SU-DHL-6 (cell line): ENCODE results near the gene PPM1N.

Source experiments
- H2AFZ ChIP-seq: fragments of 200-600 bp; sonication (generic); 2 replicates; pipeline ENCODE4 v1.6.1; 2014; ENCODE audit warnings: low read depth, mild to moderate bottlenecking, moderate library complexity, mixed read lengths, antibody characterized with exemption, low read length; ENCODE audit not compliant: severe bottlenecking
- H3F3A ChIP-seq: fragments of 200-600 bp; shearing (Covaris generic); 2 replicates; pipeline ENCODE4 v1.6.0; 2016; ENCODE audit warnings: antibody characterized with exemption, mild to moderate bottlenecking; ENCODE audit not compliant: insufficient read depth
- H3K27ac ChIP-seq: fragments of 200-600 bp; sonication (generic); 2 replicates; pipeline ENCODE4 v1.5.1; 2016; ENCODE audit warnings: low read depth, mild to moderate bottlenecking, low read length, moderate library complexity, mixed read lengths
- H3K27me3 ChIP-seq: fragments of 200-600 bp; sonication (generic), shearing (Covaris generic); 2 replicates; pipeline ENCODE4 v1.6.0; 2014; ENCODE audit warnings: mild to moderate bottlenecking, low read length
- H3K36me3 ChIP-seq: fragments of 200-600 bp; sonication (generic); 2 replicates; pipeline ENCODE4 v1.6.1; 2014; ENCODE audit warnings: mild to moderate bottlenecking, low read length, mixed read lengths
- H3K4me2 ChIP-seq: fragments of 300-600, 200-600 bp; shearing (Covaris generic), sonication (generic); 2 replicates; pipeline ENCODE4 v1.6.0; 2014; ENCODE audit warnings: low read length, low read depth, mild to moderate bottlenecking; ENCODE audit not compliant: poor library complexity, severe bottlenecking
- H3K4me3 ChIP-seq: fragments of 200-600 bp; sonication (generic); 2 replicates; pipeline ENCODE4 v1.5.1; 2014; ENCODE audit warnings: antibody characterized with exemption, low read length, mild to moderate bottlenecking, mixed read lengths; ENCODE audit not compliant: insufficient read depth, poor library complexity, severe bottlenecking
- H3K79me2 ChIP-seq: fragments of 200-600 bp; sonication (generic); 2 replicates; pipeline ENCODE4 v1.6.1; 2014; ENCODE audit warnings: mild to moderate bottlenecking, low read length, moderate library complexity; ENCODE audit not compliant: insufficient read depth
- H3K9ac ChIP-seq: fragments of 200-600 bp; sonication (generic); 2 replicates; pipeline ENCODE4 v1.7.0; 2014; ENCODE audit warnings: mild to moderate bottlenecking, low read length
- H3K9me2 ChIP-seq: fragments of 200-600 bp; sonication (generic); replicated peaks from 2 replicates; pipeline ENCODE4 v1.6.1; 2014; ENCODE audit warnings: low read length; ENCODE audit not compliant: insufficient read depth
- H3K9me3 ChIP-seq: fragments of 200-600 bp; sonication (generic); 2 replicates; pipeline ENCODE4 v1.6.1; 2014; ENCODE audit warnings: low read length, mixed read lengths; ENCODE audit not compliant: insufficient read depth
- H4K20me1 ChIP-seq: fragments of 200-600 bp; sonication (generic); 2 replicates; pipeline ENCODE4 v1.6.1; 2014; ENCODE audit warnings: low read depth, mild to moderate bottlenecking, antibody characterized with exemption, low read length, moderate library complexity, mixed read lengths
- EZH2phosphoT487 ChIP-seq: fragments of 200-600 bp; sonication (generic), shearing (Covaris generic); conservative IDR thresholded peaks from 2 replicates; pipeline ENCODE4 v1.6.1; 2018; ENCODE audit warnings: mild to moderate bottlenecking, antibody characterized with exemption, low read length, moderate library complexity, mixed read lengths
- TF ChIP-seq, protein P1 (sequence below): fragments of 200-600 bp; sonication (generic); IDR thresholded peaks from one replicate; pipeline ENCODE4 v1.5.1; 2017; ENCODE audit warnings: antibody characterized with exemption, mild to moderate bottlenecking, low read length, moderate library complexity; ENCODE audit not compliant: insufficient read depth, poor library complexity, severe bottlenecking

Gene PPM1N

DNA sequence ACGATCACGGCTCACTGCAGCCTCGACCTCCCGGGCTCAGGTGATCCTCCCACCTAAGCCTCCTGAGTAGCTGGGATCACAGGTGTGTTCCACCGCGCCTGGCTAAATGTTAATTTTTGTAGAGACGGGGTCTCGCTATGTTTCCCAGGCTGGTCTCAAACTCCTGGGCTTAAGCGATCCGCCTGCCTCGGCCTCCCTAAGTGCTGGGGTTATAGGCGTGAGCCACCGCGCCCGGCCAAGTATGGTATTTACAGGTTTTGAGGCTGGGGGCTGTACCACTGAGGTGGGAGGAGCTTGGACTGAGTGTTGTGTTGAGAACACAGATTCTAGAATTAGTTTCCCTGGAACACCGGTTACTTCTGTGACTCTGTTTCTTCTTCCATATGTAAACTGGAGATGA, 452 bp upstream of the PPM1N start:
- H3K4me2 ChIP-seq, result peak overlapping the region; percentile 18
- H3K9me2 ChIP-seq, result no peaks in the 10 kb centered on the region
- H3K36me3 ChIP-seq, result no peaks in the 10 kb centered on the region
- no peak overlapping the region for H3K4me3 ChIP-seq
- H3F3A ChIP-seq, result peaks cover 4% of the 10 kb centered on the region; the same call in 1 of the 2 replicates
- no peaks in the 10 kb centered on the region for H3K27me3 ChIP-seq
- no peaks in the 10 kb centered on the region for H3K9me3 ChIP-seq
- TF ChIP-seq, protein P1, sequence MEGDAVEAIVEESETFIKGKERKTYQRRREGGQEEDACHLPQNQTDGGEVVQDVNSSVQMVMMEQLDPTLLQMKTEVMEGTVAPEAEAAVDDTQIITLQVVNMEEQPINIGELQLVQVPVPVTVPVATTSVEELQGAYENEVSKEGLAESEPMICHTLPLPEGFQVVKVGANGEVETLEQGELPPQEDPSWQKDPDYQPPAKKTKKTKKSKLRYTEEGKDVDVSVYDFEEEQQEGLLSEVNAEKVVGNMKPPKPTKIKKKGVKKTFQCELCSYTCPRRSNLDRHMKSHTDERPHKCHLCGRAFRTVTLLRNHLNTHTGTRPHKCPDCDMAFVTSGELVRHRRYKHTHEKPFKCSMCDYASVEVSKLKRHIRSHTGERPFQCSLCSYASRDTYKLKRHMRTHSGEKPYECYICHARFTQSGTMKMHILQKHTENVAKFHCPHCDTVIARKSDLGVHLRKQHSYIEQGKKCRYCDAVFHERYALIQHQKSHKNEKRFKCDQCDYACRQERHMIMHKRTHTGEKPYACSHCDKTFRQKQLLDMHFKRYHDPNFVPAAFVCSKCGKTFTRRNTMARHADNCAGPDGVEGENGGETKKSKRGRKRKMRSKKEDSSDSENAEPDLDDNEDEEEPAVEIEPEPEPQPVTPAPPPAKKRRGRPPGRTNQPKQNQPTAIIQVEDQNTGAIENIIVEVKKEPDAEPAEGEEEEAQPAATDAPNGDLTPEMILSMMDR, result no peak
- no peak for TF ChIP-seq EZH2phosphoT487
- H3K9ac ChIP-seq, result no peak overlapping the region
- H3K27ac ChIP-seq, result no peak overlapping the region
- no peak overlapping the region for H2AFZ ChIP-seq
- H4K20me1 ChIP-seq, result no peaks in the 10 kb centered on the region
- no peaks in the 10 kb centered on the region for H3K79me2 ChIP-seq

DNA sequence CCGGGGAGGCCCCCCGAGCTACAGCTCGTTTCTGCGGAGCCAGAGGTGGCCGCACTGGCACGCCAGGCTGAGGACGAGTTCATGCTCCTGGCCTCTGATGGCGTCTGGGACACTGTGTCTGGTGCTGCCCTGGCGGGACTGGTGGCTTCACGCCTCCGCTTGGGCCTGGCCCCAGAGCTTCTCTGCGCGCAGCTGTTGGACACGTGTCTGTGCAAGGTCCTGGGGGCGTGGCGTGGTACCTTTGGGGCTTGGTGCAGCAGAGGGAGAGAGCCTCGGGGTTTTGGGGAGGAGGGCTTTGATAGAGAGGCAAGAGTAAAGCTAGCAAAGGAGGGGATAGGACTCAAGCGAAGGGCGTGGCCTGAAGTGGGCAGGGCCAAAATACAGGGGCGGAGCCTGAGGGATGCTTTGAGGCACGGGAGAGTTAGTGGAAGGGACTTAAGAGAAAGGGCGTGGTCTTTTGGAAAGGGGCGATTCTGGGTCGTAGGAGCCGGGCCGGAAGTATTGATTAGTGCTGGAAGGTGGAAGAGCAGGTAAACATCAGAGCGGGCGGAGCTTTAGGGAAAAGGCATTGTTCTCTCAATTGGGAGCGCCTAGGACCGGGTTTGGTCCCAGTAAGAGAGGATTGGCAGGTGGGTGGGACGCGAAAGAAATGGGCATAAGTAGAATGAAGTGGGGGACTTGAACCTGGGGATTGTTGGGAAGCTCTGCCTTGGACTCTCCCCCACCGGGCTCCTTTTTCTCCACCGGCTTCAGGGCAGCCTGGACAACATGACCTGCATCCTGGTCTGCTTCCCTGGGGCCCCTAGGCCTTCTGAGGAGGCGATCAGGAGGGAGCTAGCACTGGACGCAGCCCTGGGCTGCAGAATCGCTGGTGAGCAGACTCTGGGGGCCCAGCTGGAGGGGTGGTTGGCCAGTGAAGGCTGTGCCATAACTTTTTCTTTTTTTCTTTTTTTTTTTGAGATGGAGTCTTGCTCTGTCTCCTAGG, 1.2 kb downstream of the PPM1N start:
- Histone ChIP-seq H3K9ac (no peak overlapping the region), H2AFZ (no peak overlapping the region), H3K79me2 (no peaks in the 10 kb centered on the region), H3K27ac (no peak overlapping the region), H3F3A (peaks cover 4% of the 10 kb centered on the region; the same call in 1 of the 2 replicates), H4K20me1 (no peaks in the 10 kb centered on the region), H3K4me2 (no peak overlapping the region), H3K9me3 (no peaks in the 10 kb centered on the region), H3K9me2 (no peaks in the 10 kb centered on the region), H3K4me3 (no peak overlapping the region), H3K36me3 (no peaks in the 10 kb centered on the region), H3K27me3 (no peaks in the 10 kb centered on the region)
- no peak for TF ChIP-seq EZH2phosphoT487
- TF ChIP-seq, protein P1, result no peak

DNA sequence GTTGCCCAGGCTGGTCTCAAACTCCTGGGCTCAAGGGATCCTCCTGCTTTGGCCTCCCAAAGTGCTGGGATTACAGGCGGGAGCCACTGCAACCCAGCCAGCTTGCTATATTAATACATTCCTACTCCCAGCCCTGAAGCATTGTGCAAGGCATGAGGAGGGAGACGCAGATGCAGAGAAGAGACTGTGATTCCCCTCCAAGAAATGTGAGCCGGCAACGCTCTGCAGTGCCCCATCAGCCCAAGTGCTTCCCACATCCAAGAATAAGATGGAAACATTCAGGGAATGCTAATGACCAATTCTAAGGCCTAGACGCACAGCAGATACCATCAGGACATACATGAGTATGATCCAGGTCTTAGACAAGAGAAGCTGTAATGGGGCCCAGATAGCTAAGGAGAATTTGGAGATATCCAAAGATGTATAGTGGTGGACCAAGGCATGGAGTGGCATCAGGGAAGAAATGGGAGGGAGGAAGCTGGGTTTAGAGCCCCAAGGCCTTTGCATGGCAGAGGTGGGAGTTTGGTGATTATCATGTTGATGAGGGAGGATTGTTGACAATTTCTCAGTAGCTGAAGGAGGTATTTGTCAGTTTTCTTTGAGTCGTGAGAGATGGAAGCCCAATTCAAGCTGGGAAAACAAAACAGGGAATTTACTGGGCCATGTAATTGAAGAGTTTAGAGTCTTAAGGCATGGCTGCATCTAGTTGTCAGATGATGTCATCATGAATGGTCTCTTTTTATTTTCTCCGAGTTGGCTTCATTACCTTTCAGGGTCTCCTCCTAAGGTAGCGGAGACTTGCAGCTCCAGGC, 2.9 kb downstream of the PPM1N start:
- no peak overlapping the region for H2AFZ ChIP-seq
- H3K4me2 ChIP-seq, result no peak overlapping the region

More for the DNA sequence above, 2.9 kb downstream of the PPM1N start:
- Histone ChIP-seq H3K4me3 (no peak overlapping the region), H3K27me3 (no peaks in the 10 kb centered on the region), H3K79me2 (no peaks in the 10 kb centered on the region), H4K20me1 (no peaks in the 10 kb centered on the region), H3K9ac (no peak overlapping the region), H3K9me2 (no peaks in the 10 kb centered on the region), H3K36me3 (no peaks in the 10 kb centered on the region), H3K27ac (no peak overlapping the region), H3F3A (no peaks in the 10 kb centered on the region), H3K9me3 (no peaks in the 10 kb centered on the region)
- TF ChIP-seq, protein P1, result no peak
- TF ChIP-seq EZH2phosphoT487, result no peak
